Body of pancreas (tissue), 4 donors: ENCODE results near the gene C14orf132. TPM values are rescaled to one million over a fixed set of nuclear protein-coding genes. Genes with fewer than 3 reads are reported as not detected.

Source experiments
- ATAC-seq: fragments of 150-250 bp; one replicate; pipeline ENCODE4 v1.9.1; 2016
- DNase-seq, 4 donors: peaks; one replicate each; pipeline ENCODE4 v3.0.0-alpha.2; 2019
- H3K27ac ChIP-seq, 4 donors: fragments of 200-600 bp; sonication (generic); 1 replicate in 3 of 4; 2 replicates in 1 of 4; pipeline versions ENCODE4 v1.5.1 to v1.6.1; 2016 to 2019; ENCODE audit warnings: mild to moderate bottlenecking in 1 of 4, mixed read lengths in 1 of 4, moderate library complexity in 1 of 4
- H3K27me3 ChIP-seq, 2 donors: fragments of 200-600 bp; sonication (generic); one replicate each; pipeline ENCODE4 v1.6.0; 2016; ENCODE audit warnings: mild to moderate bottlenecking in 1 of 2
- H3K36me3 ChIP-seq, 2 donors: fragments of 200-600 bp; sonication (generic); replicated peaks in 1 of 2; 2 replicates each; pipeline ENCODE4 v1.5.1; 2016; ENCODE audit warnings: low read depth in 2 of 2; ENCODE audit not compliant: insufficient read depth in 1 of 2
- H3K4me1 ChIP-seq: fragments of 200-600 bp; sonication (generic); one replicate; pipeline ENCODE4 v1.6.0; 2016
- H3K4me3 ChIP-seq, 2 donors: fragments of 200-600 bp; sonication (generic); 1 replicate in 1 of 2; 2 replicates in 1 of 2; pipeline ENCODE4 v1.5.1; 2016 to 2019
- H3K9me3 ChIP-seq, 3 donors: fragments of 200-600 bp; sonication (generic); 1 replicate in 2 of 3; 2 replicates in 1 of 3; pipeline ENCODE4 v1.5.1; 2016
- POLR2A ChIP-seq, 3 donors: fragments of 450-650 bp; IDR thresholded peaks; one replicate each; pipeline ENCODE4 v1.6.1; 2016; ENCODE audit warnings: antibody characterized with exemption in 3 of 3, mild to moderate bottlenecking in 2 of 3
- WGBS, 2 donors: methylation state at CpG; one replicate each; pipeline ENCODE4 v1.1.5; 2017; 5-methylcytosine and 5-hydroxymethylcytosine counted together
- intact Hi-C: fragments of 100-400 bp; cut with DNase I; formaldehyde crosslinking; loops from one replicate; pipeline ENCODE4 v1.15.1; 2023
- total RNA-seq, 2 donors: library from RNA; depleted of rRNA; stranded (reverse); fragments of >200 nt; gene quantifications; one replicate each; pipeline ENCODE4 v1.1.0, GENCODE V29; 2016
- TF ChIP-seq, protein P1 (sequence below), 7 experiments: fragments of 450-650 bp in 4 of 7; fragments of 200-600 bp in 3 of 7; sonication (generic) in 3 of 7; IDR thresholded peaks; one replicate each; pipeline ENCODE4 v1.5.1; 2016 to 2019; ENCODE audit warnings: antibody characterized with exemption in 7 of 7

Gene C14orf132
- total RNA-seq, 2 donors from 2014 or later = 4.4 to 4.6 TPM

DNA sequence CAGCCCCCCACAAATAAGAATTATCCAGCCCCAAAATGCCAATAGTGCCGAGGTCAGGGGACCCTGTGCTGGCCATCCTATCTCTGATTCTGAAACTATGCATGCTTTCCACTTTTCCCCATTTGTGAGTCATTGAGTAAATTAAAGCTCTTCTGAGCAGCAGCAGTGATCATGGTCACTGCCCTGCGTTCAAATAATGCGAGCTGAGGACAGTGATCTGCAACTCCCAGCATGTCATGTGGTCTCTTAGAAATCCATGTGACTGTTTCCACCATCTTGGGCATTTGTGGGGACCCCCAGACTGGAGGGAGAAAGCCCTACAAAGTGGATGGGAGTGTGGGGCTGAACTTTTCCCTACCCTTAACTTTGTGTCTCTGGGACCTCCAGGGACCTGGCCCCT is 53.8 kb downstream of the C14orf132 start:
- Histone ChIP-seq H3K4me3 (no peak overlapping the region), H3K4me1 (peaks cover 6% of the 10 kb centered on the region), H3K9me3 (no peaks in the 10 kb centered on the region), H3K36me3 (no peaks in the 10 kb centered on the region), H3K27ac (no peak overlapping the region), H3K27me3 (no peaks in the 10 kb centered on the region)
- WGBS, 2 donors = 61 to 88% methylated on average over 2 to 3 of the region's 3 CpGs
- no peak for TF ChIP-seq POLR2A (IDR thresholded peaks at IDR 0.05)
- TF ChIP-seq, protein P1, sequence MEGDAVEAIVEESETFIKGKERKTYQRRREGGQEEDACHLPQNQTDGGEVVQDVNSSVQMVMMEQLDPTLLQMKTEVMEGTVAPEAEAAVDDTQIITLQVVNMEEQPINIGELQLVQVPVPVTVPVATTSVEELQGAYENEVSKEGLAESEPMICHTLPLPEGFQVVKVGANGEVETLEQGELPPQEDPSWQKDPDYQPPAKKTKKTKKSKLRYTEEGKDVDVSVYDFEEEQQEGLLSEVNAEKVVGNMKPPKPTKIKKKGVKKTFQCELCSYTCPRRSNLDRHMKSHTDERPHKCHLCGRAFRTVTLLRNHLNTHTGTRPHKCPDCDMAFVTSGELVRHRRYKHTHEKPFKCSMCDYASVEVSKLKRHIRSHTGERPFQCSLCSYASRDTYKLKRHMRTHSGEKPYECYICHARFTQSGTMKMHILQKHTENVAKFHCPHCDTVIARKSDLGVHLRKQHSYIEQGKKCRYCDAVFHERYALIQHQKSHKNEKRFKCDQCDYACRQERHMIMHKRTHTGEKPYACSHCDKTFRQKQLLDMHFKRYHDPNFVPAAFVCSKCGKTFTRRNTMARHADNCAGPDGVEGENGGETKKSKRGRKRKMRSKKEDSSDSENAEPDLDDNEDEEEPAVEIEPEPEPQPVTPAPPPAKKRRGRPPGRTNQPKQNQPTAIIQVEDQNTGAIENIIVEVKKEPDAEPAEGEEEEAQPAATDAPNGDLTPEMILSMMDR (IDR thresholded peaks at IDR 0.05) = no peak
- ATAC-seq (no peak), DNase-seq (no peak)
- intact Hi-C loops = loop anchor here (10.0 kb wide), 1 partner anchor 332 kb away; no protein-coding TSS in a partner anchor

DNA sequence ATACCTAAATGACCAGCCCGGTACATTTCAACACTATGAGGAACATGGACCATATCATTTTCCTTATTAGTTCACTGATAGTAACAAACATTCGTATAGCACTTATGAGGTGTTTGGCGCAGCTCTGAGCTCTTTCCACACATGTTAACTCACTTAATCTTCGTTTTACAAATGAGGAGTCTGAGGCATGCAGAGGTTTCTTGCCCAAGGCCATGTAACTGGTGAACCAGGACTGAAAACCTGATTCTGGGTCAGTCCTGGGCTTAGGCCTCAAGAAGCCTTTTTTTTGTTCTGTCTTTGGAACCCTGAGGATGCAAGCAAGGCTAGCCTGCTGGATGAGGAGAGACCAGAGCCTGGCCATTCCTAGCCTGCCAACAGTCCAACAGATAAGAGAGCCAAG is 55.0 kb downstream of the C14orf132 start:
- Histone ChIP-seq H3K4me1 (peaks cover 6% of the 10 kb centered on the region), H3K27ac (no peak overlapping the region), H3K27me3 (no peaks in the 10 kb centered on the region), H3K9me3 (no peaks in the 10 kb centered on the region), H3K4me3 (no peak overlapping the region), H3K36me3 (no peaks in the 10 kb centered on the region)
- no peak for ATAC-seq
- TF ChIP-seq POLR2A (IDR thresholded peaks at IDR 0.05) = no peak
- TF ChIP-seq, protein P1 (IDR thresholded peaks at IDR 0.05) = no peak
- no peak for DNase-seq
- 84 to 88% methylated on average over 4 of the region's 4 CpGs for WGBS, 2 donors
- intact Hi-C loops = loop anchor here (10.0 kb wide), 1 partner anchor 331 kb away; no protein-coding TSS in a partner anchor

DNA sequence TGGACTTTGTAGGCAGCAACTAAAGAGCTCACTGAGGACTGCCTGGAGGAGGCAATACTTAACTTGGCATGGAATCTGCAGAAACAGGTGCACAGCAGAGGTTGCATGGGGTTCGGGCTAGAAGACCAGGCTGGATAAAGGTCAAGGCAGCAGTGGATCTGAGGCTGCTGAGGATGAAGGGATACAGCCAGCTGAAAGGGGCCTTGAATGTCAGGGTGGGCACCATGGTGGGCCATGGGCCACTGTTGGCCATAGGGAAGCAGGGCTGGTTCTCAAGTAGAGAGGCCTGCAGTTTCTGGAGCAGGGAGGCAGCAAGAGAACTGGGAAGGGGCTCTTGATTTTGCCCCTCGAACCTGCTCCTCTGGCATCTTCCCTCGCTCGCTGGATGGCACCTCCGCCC is 55.5 kb downstream of the C14orf132 start:
- Histone ChIP-seq H3K4me3 (no peak overlapping the region), H3K36me3 (no peaks in the 10 kb centered on the region), H3K9me3 (no peaks in the 10 kb centered on the region), H3K27ac (no peak overlapping the region), H3K4me1 (peaks cover 6% of the 10 kb centered on the region), H3K27me3 (no peaks in the 10 kb centered on the region)
- ATAC-seq (no peak), DNase-seq (no peak)
- WGBS, 2 donors = 93 to 95% methylated on average over 4 to 5 of the region's 5 CpGs
- intact Hi-C loops = loop anchor here (10.0 kb wide), 1 partner anchor 330 kb away; no protein-coding TSS in a partner anchor
- TF ChIP-seq POLR2A (IDR thresholded peaks at IDR 0.05) = no peak
- TF ChIP-seq, protein P1 (IDR thresholded peaks at IDR 0.05) = no peak

DNA sequence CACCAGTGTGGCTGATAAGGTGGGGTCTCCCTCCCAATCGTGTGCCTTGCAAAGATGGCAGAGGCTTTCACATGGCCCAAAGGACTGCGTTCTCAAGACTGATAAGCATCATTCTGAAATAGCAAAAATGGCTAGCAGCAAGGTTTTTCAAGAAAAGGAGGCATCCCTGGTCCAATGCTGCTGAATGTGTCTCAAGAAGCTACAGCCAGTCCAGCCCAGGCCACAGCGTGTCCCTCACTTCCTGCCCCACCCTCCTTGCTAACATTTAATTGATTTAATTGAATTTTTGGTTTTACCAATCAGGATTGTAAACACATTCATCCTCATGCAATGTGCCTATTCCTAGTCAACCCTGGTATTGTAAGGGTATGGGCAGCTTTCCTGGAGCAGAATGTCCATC is 55.9 kb downstream of the C14orf132 start:
- no peaks in the 10 kb centered on the region for H3K9me3 ChIP-seq
- H3K4me3 ChIP-seq = no peak overlapping the region
- ATAC-seq (no peak), DNase-seq (no peak)
- 78 to 96% methylated on average over 2 to 3 of the region's 3 CpGs for WGBS, 2 donors
- intact Hi-C loops = loop anchor here (10.0 kb wide), 1 partner anchor 330 kb away; no protein-coding TSS in a partner anchor
- H3K27me3 ChIP-seq = no peaks in the 10 kb centered on the region
- no peaks in the 10 kb centered on the region for H3K36me3 ChIP-seq
- H3K4me1 ChIP-seq = peaks cover 6% of the 10 kb centered on the region
- peak overlapping the region in 1 of 4 donors; percentile 55 for H3K27ac ChIP-seq
- no peak for TF ChIP-seq POLR2A (IDR thresholded peaks at IDR 0.05)
- TF ChIP-seq, protein P1 (IDR thresholded peaks at IDR 0.05) = no peak
